AG09319 (cell line): ENCODE data around the gene OR10V1.

Experiments
- DNase-seq: peaks from one replicate; pipeline ENCODE4 v3.0.0-alpha.2; 2010; ENCODE audit warnings: low read depth; ENCODE audit errors: extremely low read depth
- CTCF ChIP-seq: IDR thresholded peaks from 2 replicates; pipeline ENCODE4 v1.5.1; 2011; ENCODE audit warnings: low read depth, mild to moderate bottlenecking, inconsistent platforms, low read length, moderate library complexity

The OR10V1 gene

DNA sequence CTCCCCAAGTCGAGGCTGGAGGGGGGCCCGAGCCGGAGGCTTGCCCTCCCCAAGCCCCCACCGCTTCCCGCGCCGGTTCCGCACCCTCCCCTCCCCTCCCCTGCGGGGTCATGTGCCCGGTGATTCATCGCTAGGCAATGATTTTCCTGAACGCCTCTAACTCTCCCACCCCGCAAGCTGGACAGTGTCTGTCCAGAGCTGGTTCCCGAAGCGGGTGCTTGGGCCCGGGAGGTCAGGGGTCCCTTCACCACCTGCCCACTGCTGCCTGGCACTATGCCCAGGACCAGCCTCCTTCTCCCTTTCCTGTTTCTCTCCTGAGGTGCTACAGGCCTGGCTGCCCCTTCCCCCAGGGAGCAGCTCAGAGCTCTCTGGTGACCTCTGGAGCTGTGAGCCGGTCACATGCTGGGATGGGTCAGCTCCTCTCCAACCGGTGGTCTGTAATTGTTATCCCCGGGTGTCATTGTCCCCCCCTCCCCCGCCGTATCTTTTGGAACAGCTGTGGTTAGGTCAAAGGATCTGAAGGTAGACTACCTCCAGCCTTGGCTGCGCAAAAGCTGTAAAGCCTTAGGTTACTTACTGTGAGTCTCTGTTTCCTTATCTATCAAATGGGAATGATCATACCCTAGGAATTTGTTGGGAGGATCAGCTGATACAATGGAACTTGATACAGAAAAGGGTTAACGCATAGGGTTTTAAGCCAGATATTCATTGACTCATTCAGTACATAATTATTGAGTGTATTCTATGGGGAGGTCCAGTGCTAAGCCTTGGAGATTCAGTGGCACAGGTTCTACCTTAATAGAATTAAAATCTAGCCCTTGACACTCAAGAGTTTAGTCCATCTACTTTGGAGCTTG is 42.3 kb upstream of the OR10V1 start:
- TF ChIP-seq CTCF = no peak
- DNase-seq = peak; percentile 22

- TF ChIP-seq CTCF = no peak
- no peak for DNase-seq
These were observed 41.4 kb upstream of the OR10V1 start, which contains the start of gene STX3 for GRCh38 chr11:59754859-59755700. Gene STX3 (plus strand): TSS chr11:59755376. CDS start chr11:59755606, 230 bp downstream.

DNA sequence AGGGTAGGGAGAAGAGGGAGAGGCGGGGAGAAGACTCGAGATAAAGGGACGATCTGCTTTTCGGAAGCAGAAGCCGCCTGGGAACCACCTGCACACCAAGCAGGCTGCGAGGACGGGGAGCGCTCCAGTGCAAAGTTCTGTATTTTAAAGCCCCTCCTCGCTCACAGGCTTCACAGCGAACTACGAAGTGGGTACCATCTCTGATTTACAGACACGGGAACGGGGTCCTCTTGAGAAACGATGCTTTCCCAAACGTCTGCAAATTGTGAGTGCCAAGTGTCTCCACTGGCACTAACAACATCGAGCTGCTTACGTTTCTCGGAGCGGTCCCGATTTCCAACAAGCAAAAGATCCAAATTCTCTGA is 40.8 kb upstream of the OR10V1 start:
- DNase-seq = no peak
- no peak for TF ChIP-seq CTCF

- DNase-seq = peak; percentile 42
- TF ChIP-seq CTCF = peak; percentile 87
These were observed 40.2 kb upstream of the OR10V1 start for GRCh38 chr11:59753650-59754493.

GRCh38 chr11:59746111-59746510 is 32.5 kb upstream of the OR10V1 start:
- no peak for TF ChIP-seq CTCF
- no peak for DNase-seq

- TF ChIP-seq CTCF = no peak
- no peak for DNase-seq
These were observed 17.4 kb upstream of the OR10V1 start for GRCh38 chr11:59730896-59731565.
